Activated T-helper 2 cell treated with anti-CD3 and anti-CD28 coated beads, Interferon-gamma antibody, Interleukin-2, Interleukin-4, amounts not matched to agents 10 μg/mL and 5 μg/mL and 100 μg/mL, durations not matched to agents 14 hours and 24 hours and 36 hours (primary cell): Measurements from ENCODE around the gene SH2D5. TPM values are rescaled to one million over a fixed set of nuclear protein-coding genes. Genes with fewer than 3 reads are reported as not detected.

Source experiments
- DNase-seq: peaks from one replicate; pipeline ENCODE4 v3.0.0; 2021; ENCODE audit warnings: low spot score
- H3K27ac Mint-ChIP-seq: one replicate; pipeline ENCODE4 v1.8.0; 2021; ENCODE audit warnings: mixed read lengths
- H3K27me3 Mint-ChIP-seq: one replicate; pipeline ENCODE4 v1.8.0; 2021; ENCODE audit warnings: low read depth, mixed read lengths
- H3K36me3 Mint-ChIP-seq: one replicate; pipeline ENCODE4 v1.8.0; 2021; ENCODE audit warnings: low read depth, mixed read lengths
- H3K4me1 Mint-ChIP-seq: one replicate; pipeline ENCODE4 v1.8.0; 2021; ENCODE audit warnings: low read depth, mixed read lengths
- H3K4me3 Mint-ChIP-seq: one replicate; pipeline ENCODE4 v1.8.0; 2021; ENCODE audit warnings: low read depth, mild to moderate bottlenecking, moderate library complexity, mixed read lengths
- H3K9me3 Mint-ChIP-seq: one replicate; pipeline ENCODE4 v1.8.0; 2021; ENCODE audit warnings: mixed read lengths
- intact Hi-C: fragments of 100-400 bp; cut with micrococcal nuclease; formaldehyde crosslinking; loops from one replicate; pipeline ENCODE4 v1.15.1; 2023
- total RNA-seq: library from RNA; stranded (reverse); gene quantifications from 2 replicates; pipeline ENCODE4 v1.2.3, GENCODE V29; 2022

The SH2D5 gene
- total RNA-seq, 1 donor from 2014 or later: 0.16 TPM

GRCh38 chr1:20716232-20716631 is 16.3 kb downstream of the SH2D5 start:
- Mint-ChIP-seq H3K36me3 (no peaks in the 10 kb centered on the region), H3K4me1 (peaks cover 2% of the 10 kb centered on the region), H3K27me3 (peaks cover 42% of the 10 kb centered on the region), H3K9me3 (no peaks in the 10 kb centered on the region), H3K27ac (no peak overlapping the region), H3K4me3 (peak overlapping the region; percentile 57)
- DNase-seq: no peak
- intact Hi-C loops: no loop called here

GRCh38 chr1:20715406-20715805 is 17.1 kb downstream of the SH2D5 start:
- Mint-ChIP-seq H3K27me3 (peaks cover 36% of the 10 kb centered on the region), H3K9me3 (no peaks in the 10 kb centered on the region), H3K36me3 (no peaks in the 10 kb centered on the region), H3K4me1 (peaks cover 2% of the 10 kb centered on the region), H3K27ac (no peak overlapping the region), H3K4me3 (no peak overlapping the region)
- intact Hi-C loops: no loop called here
- DNase-seq: no peak

GRCh38 chr1:20713440-20713839 is 19.1 kb downstream of the SH2D5 start:
- no peaks in the 10 kb centered on the region for H3K9me3 Mint-ChIP-seq
- H3K4me1 Mint-ChIP-seq: peaks cover 2% of the 10 kb centered on the region
- no peak overlapping the region for H3K27ac Mint-ChIP-seq
- DNase-seq: no peak
- no peak overlapping the region for H3K4me3 Mint-ChIP-seq
- no peaks in the 10 kb centered on the region for H3K36me3 Mint-ChIP-seq
- intact Hi-C loops: no loop called here
- peaks cover 18% of the 10 kb centered on the region for H3K27me3 Mint-ChIP-seq

GRCh38 chr1:20712215-20712577 is 20.3 kb downstream of the SH2D5 start:
- Mint-ChIP-seq H3K4me1 (peaks cover 2% of the 10 kb centered on the region), H3K27ac (no peak overlapping the region), H3K36me3 (no peaks in the 10 kb centered on the region), H3K4me3 (no peak overlapping the region), H3K27me3 (peaks cover 12% of the 10 kb centered on the region), H3K9me3 (no peaks in the 10 kb centered on the region)
- intact Hi-C loops: no loop called here
- DNase-seq: no peak

GRCh38 chr1:20711285-20712214 is 21.0 kb downstream of the SH2D5 start:
- peaks cover 2% of the 10 kb centered on the region for H3K4me1 Mint-ChIP-seq
- H3K27ac Mint-ChIP-seq: no peak overlapping the region
- H3K36me3 Mint-ChIP-seq: no peaks in the 10 kb centered on the region
- intact Hi-C loops: no loop called here
- H3K27me3 Mint-ChIP-seq: peaks cover 8% of the 10 kb centered on the region
- H3K4me3 Mint-ChIP-seq: no peak overlapping the region
- no peak for DNase-seq
- no peaks in the 10 kb centered on the region for H3K9me3 Mint-ChIP-seq

GRCh38 chr1:20710469-20711284 is 21.8 kb downstream of the SH2D5 start:
- Mint-ChIP-seq H3K27ac (no peak overlapping the region), H3K9me3 (no peaks in the 10 kb centered on the region), H3K36me3 (no peaks in the 10 kb centered on the region), H3K4me1 (no peaks in the 10 kb centered on the region), H3K27me3 (peaks cover under 1% of the 10 kb centered on the region), H3K4me3 (no peak overlapping the region)
- intact Hi-C loops: no loop called here
- no peak for DNase-seq

- no peak for DNase-seq
- Mint-ChIP-seq H3K9me3 (no peaks in the 10 kb centered on the region), H3K4me3 (no peak overlapping the region), H3K27ac (no peak overlapping the region), H3K36me3 (no peaks in the 10 kb centered on the region), H3K4me1 (no peaks in the 10 kb centered on the region), H3K27me3 (no peaks in the 10 kb centered on the region)
- intact Hi-C loops: no loop called here
Observed at GRCh38 chr1:20709868-20710267, 22.6 kb downstream of the SH2D5 start.

- intact Hi-C loops: no loop called here
Observed at GRCh38 chr1:20708891-20709290, 23.6 kb downstream of the SH2D5 start.

GRCh38 chr1:20708057-20708456 is 24.4 kb downstream of the SH2D5 start:
- Mint-ChIP-seq H3K4me3 (no peak overlapping the region), H3K27ac (no peak overlapping the region), H3K27me3 (no peaks in the 10 kb centered on the region)

More at GRCh38 chr1:20708891-20709290, 23.6 kb downstream of the SH2D5 start:
- no peaks in the 10 kb centered on the region for H3K36me3 Mint-ChIP-seq
- H3K27me3 Mint-ChIP-seq: no peaks in the 10 kb centered on the region
- DNase-seq: no peak
- H3K4me1 Mint-ChIP-seq: no peaks in the 10 kb centered on the region
- H3K27ac Mint-ChIP-seq: no peak overlapping the region
- no peaks in the 10 kb centered on the region for H3K9me3 Mint-ChIP-seq
- no peak overlapping the region for H3K4me3 Mint-ChIP-seq

GRCh38 chr1:20706841-20707240 is 25.7 kb downstream of the SH2D5 start:
- intact Hi-C loops: no loop called here
- Mint-ChIP-seq H3K4me1 (no peaks in the 10 kb centered on the region), H3K9me3 (no peaks in the 10 kb centered on the region)

More at GRCh38 chr1:20708057-20708456, 24.4 kb downstream of the SH2D5 start:
- H3K4me1 Mint-ChIP-seq: no peaks in the 10 kb centered on the region
- no peak for DNase-seq
- intact Hi-C loops: no loop called here
- H3K36me3 Mint-ChIP-seq: no peaks in the 10 kb centered on the region
- H3K9me3 Mint-ChIP-seq: no peaks in the 10 kb centered on the region

GRCh38 chr1:20705203-20705755 is 27.2 kb downstream of the SH2D5 start:
- no peaks in the 10 kb centered on the region for H3K9me3 Mint-ChIP-seq
- H3K36me3 Mint-ChIP-seq: no peaks in the 10 kb centered on the region
- no peak overlapping the region for H3K27ac Mint-ChIP-seq
- no peaks in the 10 kb centered on the region for H3K27me3 Mint-ChIP-seq
- intact Hi-C loops: no loop called here
- no peak for DNase-seq
- no peaks in the 10 kb centered on the region for H3K4me1 Mint-ChIP-seq
- no peak overlapping the region for H3K4me3 Mint-ChIP-seq

More at GRCh38 chr1:20706841-20707240, 25.7 kb downstream of the SH2D5 start:
- no peak for DNase-seq
- H3K4me3 Mint-ChIP-seq: no peak overlapping the region
- H3K36me3 Mint-ChIP-seq: no peaks in the 10 kb centered on the region
- H3K27me3 Mint-ChIP-seq: no peaks in the 10 kb centered on the region
- no peak overlapping the region for H3K27ac Mint-ChIP-seq

- no peaks in the 10 kb centered on the region for H3K4me1 Mint-ChIP-seq
- no peaks in the 10 kb centered on the region for H3K27me3 Mint-ChIP-seq
- H3K36me3 Mint-ChIP-seq: no peaks in the 10 kb centered on the region
- intact Hi-C loops: no loop called here
- H3K9me3 Mint-ChIP-seq: no peaks in the 10 kb centered on the region
- no peak overlapping the region for H3K4me3 Mint-ChIP-seq
- no peak for DNase-seq
- H3K27ac Mint-ChIP-seq: no peak overlapping the region
Observed at GRCh38 chr1:20704390-20705202, 27.9 kb downstream of the SH2D5 start.
